NOMO-1 (cell line): ENCODE measurements around the gene D2HGDH.
"Not testable (repeated sequence)": the region's sequence is repeated elsewhere in the genome, so short reads cannot be mapped to it uniquely, and the experiment has no call there.

ENCODE experiments used
- DNase-seq, 2 experiments: peaks; one replicate each; lab custom pipeline; 2025; ENCODE audit not compliant: unreplicated experiment in 2 of 2; lab: John Stamatoyannopoulos, UW

D2HGDH gene

GRCh38 chr2:241806217-241806616, 71.8 kb downstream of the D2HGDH start:
- not testable (repeated sequence) for DNase-seq

- DNase-seq: no peak
These were observed 73.8 kb downstream of the D2HGDH start for GRCh38 chr2:241808051-241808720.

GRCh38 chr2:241808721-241809382, 74.4 kb downstream of the D2HGDH start, which contains the start of gene NEU4:
Gene NEU4 (plus strand): TSS chr2:241809193. CDS start chr2:241814485, 5,292 bp downstream.
- no peak for DNase-seq

GRCh38 chr2:241809383-241810306, 75.2 kb downstream of the D2HGDH start:
- DNase-seq: no peak

GRCh38 chr2:241810307-241811200, 76.1 kb downstream of the D2HGDH start:
- no peak for DNase-seq

- no peak for DNase-seq
These were observed 76.9 kb downstream of the D2HGDH start for GRCh38 chr2:241811201-241811951.

- DNase-seq: no peak
These were observed 77.7 kb downstream of the D2HGDH start for GRCh38 chr2:241811952-241812729.

- DNase-seq: no peak
These were observed 78.6 kb downstream of the D2HGDH start for GRCh38 chr2:241812730-241813643.

- no peak for DNase-seq
These were observed 79.4 kb downstream of the D2HGDH start for GRCh38 chr2:241813644-241814392.

- DNase-seq: no peak
These were observed 79.9 kb downstream of the D2HGDH start for GRCh38 chr2:241814393-241814642.

GRCh38 chr2:241814643-241815476, 80.4 kb downstream of the D2HGDH start:
- DNase-seq: no peak

- DNase-seq: no peak
These were observed 81.3 kb downstream of the D2HGDH start for GRCh38 chr2:241815477-241816430.

- DNase-seq: no peak
These were observed 82.1 kb downstream of the D2HGDH start for GRCh38 chr2:241816431-241817121.

GRCh38 chr2:241817126-241817820, 82.8 kb downstream of the D2HGDH start:
- DNase-seq: peak in 1 of 2 experiments; percentile 33
